Pulmonary artery endothelial cell (primary cell): ENCODE data around the gene MDH2. TPM values are rescaled to one million over a fixed set of nuclear protein-coding genes. Genes with fewer than 3 reads are reported as not detected.
"Not testable (repeated sequence)": the region's sequence is repeated elsewhere in the genome, so short reads cannot be mapped to it uniquely, and the experiment has no call there.

Experiments used
- DNase-seq: peaks from one replicate; pipeline ENCODE4 v3.0.0-alpha.2; 2011; ENCODE audit warnings: low read depth, low spot score
- total RNA-seq: library from RNA; depleted of rRNA; stranded (reverse); fragments of >200 nt; gene quantifications from 2 replicates; pipeline ENCODE4 v1.2.3, GENCODE V29; 2014

The MDH2 gene
- total RNA-seq, 1 donor from 2014 or later = 51.6 TPM

DNA sequence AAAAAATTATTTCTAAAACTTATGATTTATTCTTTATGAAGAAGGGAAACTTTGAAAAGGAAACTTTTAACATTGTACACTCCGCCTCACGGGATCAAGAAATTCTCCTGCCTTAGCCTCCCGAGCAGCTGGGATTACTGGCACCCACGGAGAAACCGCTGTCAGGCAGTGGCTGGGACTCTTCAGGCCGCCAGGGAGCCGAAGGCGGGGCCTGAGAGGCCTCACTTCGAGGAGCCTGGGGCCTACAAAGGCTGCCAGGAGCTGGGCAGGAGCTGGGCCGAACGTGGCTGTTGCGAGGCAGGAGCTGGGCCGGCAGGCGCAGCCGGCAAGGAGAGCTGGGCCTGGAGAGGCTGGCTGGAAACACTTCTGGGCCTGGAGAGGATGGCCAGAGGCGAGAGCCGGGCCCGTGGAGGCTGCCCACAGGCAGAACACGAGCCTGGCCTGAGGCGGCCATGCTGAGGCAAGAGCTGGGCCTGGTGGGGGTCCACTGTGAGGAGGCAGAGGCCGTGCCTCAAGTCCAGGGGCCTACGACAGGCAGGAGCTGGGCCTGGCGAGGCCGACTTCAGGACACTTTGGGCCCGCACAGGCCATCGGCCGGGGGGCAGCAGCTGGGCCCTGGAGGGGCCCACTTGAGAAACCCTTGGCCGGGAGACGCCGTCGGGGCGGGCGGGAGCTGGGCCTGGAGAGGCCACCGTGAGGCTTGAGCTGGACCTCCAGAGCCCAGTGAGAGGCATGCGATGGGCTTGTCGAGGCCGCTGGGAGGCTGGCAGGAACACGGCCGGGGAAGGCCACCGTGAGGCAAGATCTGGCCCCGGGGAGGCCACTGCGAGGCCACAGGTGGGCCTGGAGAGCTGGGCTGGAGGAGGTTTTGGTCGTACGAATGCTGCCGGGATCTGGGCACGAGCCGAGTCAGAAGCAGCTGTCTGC is 23.7 kb downstream of the MDH2 start:
- DNase-seq = no peak

DNA sequence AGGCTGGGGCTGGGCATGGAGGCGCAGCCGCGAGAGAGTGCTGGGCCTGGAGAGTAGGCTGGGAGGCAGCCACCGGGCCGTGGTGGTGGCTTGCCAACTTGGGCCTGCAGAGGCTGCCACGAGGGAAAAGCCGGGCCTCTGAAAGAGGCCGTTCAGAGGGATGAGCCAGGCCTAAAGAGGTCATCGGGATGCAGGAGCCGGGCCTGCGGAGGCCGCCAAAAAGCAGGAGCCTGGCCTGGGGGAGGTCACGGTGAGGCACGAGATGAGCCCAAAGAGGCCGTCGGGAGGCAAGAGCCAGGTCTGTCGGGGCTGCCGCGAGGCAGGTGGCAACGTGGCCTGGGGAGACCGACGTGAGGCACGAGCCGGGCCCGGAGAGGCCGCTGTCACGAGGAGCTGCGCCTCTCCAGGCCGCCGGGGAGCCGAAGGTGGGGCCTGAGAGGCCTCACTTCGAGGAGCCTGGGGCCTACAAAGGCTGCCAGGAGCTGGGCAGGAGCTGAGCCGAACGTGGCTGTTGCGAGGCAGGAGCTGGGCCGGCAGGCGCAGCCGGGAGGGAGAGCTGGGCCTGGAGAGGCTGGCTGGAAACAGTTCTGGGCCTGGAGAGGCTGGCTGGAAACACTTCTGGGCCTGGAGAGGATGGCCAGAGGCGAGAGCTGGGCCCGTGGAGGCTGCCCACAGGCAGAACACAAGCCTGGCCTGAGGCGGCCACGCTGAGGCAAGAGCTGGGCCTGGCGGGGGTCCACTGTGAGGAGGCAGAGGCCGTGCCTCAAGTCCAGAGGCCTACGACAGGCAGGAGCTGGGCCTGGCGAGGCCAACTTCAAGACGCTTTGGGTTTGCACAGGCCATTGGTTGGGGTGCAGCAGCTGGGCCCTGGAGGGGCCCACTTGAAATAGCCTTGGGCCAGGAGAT is 24.6 kb downstream of the MDH2 start:
- no peak for DNase-seq

DNA sequence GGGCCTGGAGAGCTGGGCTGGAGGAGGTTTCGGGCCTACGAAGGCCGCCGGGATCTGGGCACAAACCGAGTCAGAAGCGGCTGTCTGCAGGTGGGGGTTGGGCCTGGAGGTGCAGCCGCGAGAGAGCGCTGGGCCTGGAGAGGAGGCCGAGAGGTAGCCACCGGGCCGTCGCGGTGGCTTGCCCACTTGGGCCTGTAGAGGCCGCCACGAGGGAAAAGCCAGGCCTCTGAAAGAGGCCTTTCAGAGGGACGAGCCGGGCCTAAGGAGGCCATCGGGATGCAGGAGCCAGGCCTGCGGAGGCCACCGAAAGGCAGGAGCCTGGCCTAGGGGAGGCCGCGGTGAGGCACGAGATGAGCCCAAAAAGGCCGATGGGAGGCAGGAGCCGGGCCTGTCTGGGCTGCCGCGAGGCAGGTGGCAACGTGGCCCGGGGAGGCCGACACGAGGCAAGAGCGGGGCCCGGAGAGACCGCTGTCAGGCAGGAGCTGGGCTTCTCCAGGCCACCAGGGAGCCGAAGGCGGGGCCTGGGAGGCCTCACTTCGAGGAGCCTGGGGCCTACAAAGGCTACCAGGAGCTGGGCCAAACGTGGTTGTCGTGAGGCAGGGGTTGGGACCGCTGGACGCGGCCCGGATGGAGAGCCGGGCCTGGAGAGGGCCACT is 25.6 kb downstream of the MDH2 start:
- DNase-seq = no peak

DNA sequence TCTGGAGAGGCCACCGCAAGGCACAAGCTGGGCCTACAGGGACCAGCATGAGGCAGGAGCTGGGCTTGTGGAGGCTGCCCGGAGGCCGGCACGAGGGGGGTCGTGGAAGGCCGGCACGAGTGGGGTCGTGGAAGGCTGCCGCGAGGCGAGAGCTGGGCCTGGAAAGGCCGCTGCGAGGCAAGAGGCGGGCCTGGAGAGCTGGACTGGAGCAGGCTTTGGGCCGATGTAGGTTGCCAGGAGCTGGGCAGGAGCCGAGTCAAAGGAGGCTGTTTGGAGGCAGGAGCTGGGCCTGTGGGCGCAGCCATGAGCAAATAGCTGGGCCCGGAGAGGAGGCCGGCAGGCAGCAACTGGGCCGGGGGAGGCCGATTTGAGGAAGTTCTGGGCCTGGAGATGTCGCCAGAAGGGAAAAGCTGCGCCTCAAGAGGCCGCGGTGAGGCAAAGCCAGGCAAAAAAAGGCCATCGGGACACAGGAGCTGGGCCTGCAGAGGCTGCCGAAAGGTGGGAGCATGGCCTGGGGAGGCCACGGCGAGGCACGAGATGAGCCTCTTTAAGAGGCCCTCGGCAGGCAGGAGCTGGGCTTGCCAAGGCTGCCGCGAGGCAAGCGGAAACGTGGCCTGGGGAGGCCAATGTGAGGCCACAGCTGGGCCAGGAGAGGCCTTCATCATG is 26.5 kb downstream of the MDH2 start:
- DNase-seq = no peak

DNA sequence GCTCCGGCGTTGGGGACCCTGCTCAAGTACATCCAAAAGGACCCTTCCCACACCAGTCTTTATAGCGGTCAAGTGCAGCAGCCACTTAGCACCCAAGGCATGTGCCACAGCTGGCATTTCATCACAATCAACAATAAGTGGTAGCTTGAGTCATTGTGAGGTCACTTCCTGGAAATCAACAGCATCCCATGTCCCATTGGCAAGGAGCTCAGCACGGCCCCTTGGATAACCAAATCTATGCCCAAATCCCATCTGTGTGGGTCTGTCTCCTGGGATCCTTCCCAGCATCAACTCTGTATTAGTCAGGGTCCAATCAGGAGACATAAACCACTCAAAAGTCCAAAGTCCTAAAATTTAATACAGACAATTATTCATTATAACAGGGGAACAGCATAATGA is 27.1 kb downstream of the MDH2 start:
- DNase-seq = no peak

DNA sequence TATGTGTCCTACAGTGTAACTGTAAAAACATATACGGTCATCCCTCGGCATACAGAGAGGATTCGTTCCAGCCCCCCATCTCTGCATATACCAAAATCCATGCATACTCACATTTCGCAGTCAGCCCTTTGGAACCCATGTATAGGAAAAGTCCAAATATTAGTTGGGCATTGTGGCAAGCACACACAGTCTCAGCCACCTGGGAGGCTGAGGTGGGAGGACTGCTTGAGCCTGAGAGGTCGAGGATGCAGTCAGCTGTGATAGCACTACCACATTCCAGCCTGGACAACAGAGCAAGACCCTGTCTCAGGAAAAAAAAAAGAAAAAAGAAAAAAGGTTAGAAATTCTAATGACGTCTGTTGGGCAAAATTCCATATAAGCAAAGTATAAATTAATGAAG is 29.1 kb downstream of the MDH2 start:
- no peak for DNase-seq

DNA sequence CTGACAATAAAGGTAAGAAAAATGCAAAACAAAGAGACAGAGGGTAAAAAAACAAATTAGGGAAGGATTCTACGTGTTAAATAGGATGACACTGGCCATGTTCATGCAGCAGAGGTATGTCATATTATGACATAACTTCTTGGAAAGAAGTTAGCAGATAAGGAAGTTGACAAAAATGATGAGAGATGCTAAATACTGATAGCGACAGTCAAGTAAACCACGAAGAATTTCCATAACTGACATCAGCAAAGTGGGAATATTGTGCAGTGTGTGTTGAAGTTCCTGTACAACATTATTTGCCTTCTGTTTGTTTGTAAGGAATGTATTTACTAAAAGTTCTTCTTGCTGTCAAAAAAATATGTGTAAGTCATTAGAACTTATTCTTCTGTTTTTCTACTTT is 29.5 kb downstream of the MDH2 start:
- DNase-seq = no peak

DNA sequence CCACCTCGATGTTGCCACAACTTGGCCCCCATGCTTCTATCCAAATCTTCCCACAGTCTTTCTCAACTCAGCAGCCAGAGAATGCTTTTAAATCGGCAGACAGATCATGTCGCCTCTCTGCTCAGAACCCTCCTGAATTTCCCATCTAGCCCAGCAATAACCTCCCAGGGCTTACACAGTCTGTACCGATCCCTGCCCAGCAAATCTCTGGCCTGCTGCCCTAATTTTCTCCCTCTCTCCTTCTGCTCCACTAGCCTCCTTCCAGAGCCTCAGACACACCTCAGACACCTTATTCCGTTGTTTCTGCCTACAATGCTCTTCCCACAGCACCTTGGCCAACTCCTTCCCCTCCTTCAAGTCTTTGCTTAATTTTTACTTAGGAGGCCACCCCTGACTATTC is 32.3 kb downstream of the MDH2 start:
- no peak for DNase-seq

DNA sequence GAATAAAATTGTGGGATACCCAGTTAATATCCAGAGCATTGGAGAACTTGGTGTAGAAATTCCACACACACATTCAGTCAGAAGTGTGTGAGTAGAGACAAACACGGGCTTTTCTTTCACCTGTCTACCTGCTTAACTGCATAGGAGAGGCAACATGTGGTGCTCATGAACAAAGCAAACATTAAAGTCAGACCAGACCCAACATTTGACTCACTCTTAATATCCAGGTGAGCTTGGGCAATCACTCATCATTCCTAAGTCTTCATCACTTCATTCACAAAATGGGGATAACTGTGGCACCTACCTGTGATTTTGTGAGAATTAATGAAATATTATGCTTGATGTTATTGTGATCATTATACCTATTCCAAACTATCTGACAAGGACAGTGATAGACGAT is 36.2 kb downstream of the MDH2 start:
- not testable (repeated sequence) for DNase-seq

DNA sequence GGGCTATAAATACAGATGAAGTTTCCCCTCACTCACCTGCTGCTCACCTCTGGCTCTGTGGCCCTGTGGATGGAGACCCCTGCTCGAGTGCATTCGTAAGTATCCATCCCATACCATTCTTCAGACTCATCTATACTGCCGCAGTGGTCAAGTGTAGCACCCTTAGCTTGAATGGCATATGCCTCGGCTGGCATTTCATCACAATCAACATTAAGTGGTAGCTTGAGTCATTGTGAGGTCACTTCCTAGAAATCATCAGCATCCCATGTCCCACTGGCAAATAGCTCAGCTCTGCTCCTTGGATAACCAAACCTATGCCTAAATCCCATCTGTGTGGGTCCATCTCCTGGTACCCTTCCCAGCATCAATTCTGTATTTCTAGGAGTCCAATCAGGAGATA is 38.2 kb downstream of the MDH2 start:
- DNase-seq = no peak

DNA sequence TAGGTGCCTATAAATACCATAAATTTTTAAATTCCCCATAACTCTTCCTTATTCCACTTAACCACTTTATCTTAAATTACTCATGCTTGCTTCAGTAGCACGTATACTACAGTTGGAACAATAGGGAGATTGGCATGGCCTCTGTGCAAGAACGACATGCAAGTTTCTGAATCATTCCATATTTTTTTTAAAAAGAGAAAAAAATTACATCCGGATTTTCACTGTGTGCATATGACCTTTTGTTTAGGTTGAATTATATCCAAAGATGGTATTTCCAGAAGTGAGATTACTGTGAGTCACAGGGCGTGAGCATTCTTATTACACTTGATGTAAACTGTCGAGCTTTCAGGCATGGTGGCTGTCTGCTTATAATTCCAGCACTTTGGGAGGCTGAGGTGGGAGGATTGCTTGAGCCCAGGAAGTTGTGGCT is 39.5 kb downstream of the MDH2 start:
- DNase-seq = peak; percentile 90

DNA sequence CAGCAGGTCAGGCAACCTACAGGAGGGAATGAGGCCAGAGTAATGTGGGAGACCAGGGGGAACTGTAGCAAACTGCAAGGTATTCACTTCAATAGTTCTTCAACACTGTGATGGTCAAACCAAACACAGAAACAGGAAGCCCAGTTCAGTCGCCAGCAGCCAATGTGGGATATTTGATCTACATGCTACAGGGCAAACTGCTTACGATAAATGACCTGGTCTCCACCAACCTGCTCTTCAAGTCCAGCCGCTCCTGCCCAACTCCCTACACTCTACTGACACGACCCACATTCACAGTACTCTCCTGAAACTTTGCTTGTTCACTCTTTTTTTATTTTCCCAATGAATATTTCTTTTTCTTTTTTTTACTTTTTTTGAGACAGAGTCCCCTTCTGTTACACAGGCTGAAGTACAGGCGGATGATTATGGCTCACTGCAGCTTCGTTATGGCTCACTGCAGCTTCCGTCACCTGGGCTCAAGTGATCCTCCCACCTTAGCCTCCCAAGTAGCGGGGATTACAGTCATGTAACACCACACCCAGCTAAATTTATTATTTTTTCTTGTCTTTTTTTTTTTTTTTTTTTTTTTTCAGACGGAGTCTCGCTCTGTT is 42.1 kb downstream of the MDH2 start:
- DNase-seq = no peak

DNA sequence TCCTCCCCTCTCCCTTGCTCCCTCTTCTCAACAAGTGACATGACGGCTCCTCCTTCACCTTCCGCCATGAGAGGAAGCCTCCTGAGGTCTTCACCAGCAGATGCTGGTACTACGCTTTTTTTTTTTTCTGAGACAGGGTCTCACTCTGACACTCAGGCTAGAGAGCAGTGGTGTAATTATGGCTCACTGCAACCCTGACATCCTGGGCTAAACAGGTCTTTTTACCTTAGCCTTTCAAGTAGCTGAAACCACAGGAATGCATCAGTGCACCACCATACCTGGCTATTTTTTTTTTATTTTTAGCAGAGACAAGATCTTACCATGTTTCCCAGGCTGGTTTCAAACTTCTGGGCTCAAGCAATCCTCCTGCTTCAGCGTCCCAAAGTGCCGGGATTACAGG is 43.6 kb downstream of the MDH2 start:
- DNase-seq = no peak

DNA sequence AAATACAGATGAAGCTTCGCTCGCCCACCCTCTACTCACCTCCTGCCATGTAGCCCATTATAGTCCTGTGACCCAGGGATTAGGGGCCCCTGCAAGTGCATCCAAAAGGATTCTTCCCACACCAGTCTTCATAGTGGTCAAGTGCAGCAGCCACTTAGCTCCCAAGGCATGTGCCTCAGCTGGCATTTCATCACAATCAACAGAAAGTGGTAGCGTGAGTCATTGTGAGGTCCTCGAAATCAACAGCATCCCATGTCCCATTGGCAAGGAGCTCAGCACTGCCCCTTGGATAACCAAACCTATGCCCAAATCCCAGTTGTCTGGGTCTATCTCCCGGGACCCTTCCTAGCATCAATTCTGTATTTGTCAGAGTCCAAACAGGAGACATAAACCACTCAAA is 45.6 kb downstream of the MDH2 start:
- not testable (repeated sequence) for DNase-seq

DNA sequence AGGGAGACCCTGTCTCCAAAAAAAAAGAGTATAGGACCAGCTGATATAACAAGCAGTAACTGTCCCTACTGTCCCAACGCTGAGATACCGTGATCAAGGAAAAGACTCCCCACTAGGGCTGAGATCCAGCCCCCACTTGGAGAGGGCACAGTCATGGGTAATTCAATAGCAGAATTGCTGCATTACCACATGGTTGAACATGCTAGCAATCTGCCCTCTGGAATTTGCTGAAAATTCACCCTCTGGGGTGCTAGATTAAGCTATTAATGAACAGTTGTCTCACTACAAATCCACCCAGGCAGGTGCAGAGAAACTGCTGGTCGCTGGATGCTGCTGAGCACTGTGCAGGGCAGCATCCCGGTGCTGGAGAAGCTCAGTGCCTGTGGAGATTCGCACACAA is 46.4 kb downstream of the MDH2 start:
- not testable (repeated sequence) for DNase-seq

DNA sequence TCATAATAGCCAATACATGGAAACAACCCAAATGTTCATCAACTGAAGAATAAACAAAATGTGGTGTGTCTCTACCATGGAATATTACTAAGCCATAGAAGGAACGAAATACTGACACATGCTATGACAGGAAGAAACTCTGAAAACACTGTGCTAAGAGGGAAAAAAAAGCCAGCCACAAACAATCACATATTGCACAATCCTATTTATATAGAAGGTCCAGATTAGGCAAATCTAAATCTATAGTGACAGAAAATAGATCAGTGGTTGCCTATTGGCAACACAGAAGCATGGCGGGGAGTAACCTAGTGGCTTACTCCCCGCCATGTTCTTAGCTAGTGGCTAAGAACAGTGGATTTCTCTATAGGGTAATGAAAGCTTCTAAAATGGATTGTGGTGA is 48.0 kb downstream of the MDH2 start:
- DNase-seq = no peak

DNA sequence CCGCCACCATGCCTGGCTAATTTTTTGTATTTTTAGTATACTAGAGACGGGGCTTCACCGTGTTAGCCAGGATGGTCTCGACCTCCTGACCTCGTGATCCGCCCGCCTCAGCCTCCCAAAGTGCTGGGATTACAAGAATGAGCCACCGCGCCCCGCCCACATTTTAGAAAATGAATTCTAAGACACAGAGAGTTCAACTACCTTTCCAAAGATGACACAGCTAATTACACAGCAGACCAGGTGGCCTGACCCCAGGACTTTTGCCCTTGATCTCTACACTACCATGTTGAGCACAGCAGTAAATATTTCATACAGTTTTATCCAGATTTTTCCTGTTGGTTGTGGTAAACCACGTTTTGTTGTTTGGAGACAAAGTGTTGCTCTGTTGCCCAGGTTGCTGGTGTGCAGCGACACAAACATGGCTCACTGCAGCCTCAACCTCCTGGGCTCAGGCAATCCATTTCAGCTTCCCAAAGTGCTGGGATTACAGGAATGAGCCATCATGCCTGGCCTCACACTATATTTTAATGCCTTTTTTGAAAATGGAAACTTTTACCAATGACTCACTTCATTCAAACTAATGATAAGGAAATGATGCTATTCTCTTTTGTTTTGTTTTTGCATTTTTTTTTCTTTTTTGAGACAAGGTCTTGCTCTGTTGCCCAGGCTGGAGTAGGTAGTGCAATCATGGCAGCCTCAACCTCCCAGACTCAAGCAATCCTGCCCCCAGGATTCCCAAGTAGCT is 54.0 kb downstream of the MDH2 start:
- DNase-seq = not testable (repeated sequence)

DNA sequence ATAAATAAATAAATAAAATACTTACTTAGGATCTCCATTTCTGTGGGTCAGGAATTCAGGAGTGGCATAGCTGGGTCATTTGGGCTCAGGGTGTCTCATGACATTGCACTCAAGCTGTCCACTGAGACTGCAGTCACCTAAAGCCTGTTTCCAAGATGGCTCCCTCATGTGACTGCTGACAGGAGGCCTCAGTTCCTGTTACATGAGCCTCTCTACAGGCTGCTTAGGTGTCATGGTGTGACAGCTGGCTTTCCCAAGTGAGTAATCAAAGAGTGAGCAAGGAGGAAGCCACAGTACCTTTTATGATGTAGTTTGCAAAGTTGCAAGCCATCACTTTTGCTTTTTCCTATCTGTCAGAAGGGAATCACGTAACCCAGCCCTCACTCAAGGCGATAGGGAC is 55.9 kb downstream of the MDH2 start:
- DNase-seq = not testable (repeated sequence)

DNA sequence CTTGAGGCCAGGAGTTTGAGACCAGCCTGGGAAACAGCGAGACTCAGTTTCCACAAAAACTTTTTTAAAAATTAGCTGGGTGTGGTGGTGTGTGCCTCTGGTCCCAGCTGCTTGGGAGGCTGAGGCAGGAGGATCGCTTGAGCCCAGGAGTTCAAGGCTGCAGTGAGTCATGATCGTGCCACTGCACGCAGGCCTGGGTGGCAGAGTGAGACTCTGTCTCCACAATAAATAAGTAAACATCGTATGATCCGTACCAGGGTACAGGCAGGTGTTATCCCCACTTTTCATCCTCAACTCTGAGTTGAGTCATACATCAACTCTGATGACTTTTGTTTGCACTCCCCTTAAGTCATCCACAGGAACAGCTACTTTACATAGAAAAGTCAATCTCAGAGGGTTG is 58.2 kb downstream of the MDH2 start:
- not testable (repeated sequence) for DNase-seq

DNA sequence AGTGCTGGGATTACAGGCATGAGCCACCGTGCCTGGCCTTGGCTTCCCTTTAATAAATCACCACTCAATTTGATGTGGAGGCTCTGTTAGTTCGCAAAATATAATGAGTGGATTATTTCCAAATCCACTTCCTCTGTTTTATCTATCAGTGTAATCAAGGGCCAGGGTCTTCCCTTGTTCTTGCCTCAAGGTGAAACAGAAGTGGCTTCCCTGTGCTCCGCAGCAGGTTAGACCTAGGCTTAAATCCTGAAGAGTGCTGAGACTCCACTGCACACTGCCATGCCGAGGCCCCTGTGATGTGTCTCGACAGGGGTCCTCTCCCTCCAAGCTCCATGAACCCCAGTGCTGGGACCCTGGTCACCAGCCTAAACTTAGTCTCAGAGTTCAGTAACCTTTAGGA is 59.0 kb downstream of the MDH2 start:
- DNase-seq = no peak
